Gastrocnemius medialis (tissue), 4 donors: Measurements from ENCODE around the gene LRMDA. TPM values are rescaled to one million over a fixed set of nuclear protein-coding genes. Genes with fewer than 3 reads are reported as not detected.

Source experiments
- ATAC-seq, 2 donors: fragments of 150-250 bp; one replicate each; pipeline ENCODE4 v1.9.1; 2016
- DNase-seq, 2 donors: peaks; one replicate each; pipeline ENCODE4 v3.0.0-alpha.2; 2019
- H3K27ac ChIP-seq, 4 donors: fragments of 200-600 bp; sonication (generic); 1 replicate in 1 of 4; 2 replicates in 3 of 4; pipeline ENCODE4 v1.5.1; 2016 to 2018; ENCODE audit warnings: mild to moderate bottlenecking in 2 of 4, moderate library complexity in 1 of 4
- H3K27me3 ChIP-seq, 3 donors: fragments of 200-600 bp; sonication (generic) in 2 of 3; 1 replicate in 1 of 3; 2 replicates in 2 of 3; pipeline versions ENCODE4 v1.5.1 to v1.6.0; 2016 to 2019; ENCODE audit warnings: mild to moderate bottlenecking in 1 of 3, moderate library complexity in 1 of 3
- H3K36me3 ChIP-seq, 2 donors: fragments of 200-600 bp; sonication (generic) in 1 of 2; one replicate each; pipeline ENCODE4 v1.5.1; 2017 to 2018
- H3K4me1 ChIP-seq, 2 donors: fragments of 200-600 bp; sonication (generic) in 1 of 2; one replicate each; pipeline ENCODE4 v1.5.1; 2016 to 2017; ENCODE audit warnings: mild to moderate bottlenecking in 2 of 2
- H3K4me3 ChIP-seq, 4 donors: fragments of 200-600 bp; sonication (generic) in 3 of 4; 1 replicate in 1 of 4; 2 replicates in 3 of 4; pipeline ENCODE4 v1.5.1; 2016 to 2019; ENCODE audit warnings: mild to moderate bottlenecking in 2 of 4
- H3K9me3 ChIP-seq, 3 donors: fragments of 200-600 bp; sonication (generic) in 2 of 3; 1 replicate in 1 of 3; 2 replicates in 2 of 3; pipeline ENCODE4 v1.5.1; 2016 to 2019
- POLR2A ChIP-seq, 2 donors: fragments of 450-650 bp; IDR thresholded peaks; one replicate each; pipeline ENCODE4 v1.6.1; 2017; ENCODE audit warnings: antibody characterized with exemption in 2 of 2, mild to moderate bottlenecking in 2 of 2, moderate library complexity in 2 of 2
- in situ Hi-C, 4 donors: fragments of 200-750 bp; cut with MboI; loops; one replicate each; pipeline versions ENCODE4 v1.15.0 to v1.8.0; 2017; ENCODE audit warnings: low sequenced_read_pairs in 4 of 4
- intact Hi-C: fragments of 100-400 bp; cut with DNase I; formaldehyde crosslinking; loops from one replicate; pipeline ENCODE4 v1.15.1; 2023; ENCODE audit warnings: low total_unique reads
- total RNA-seq, 4 donors: library from RNA; depleted of rRNA; stranded (reverse); fragments of >200 nt; gene quantifications; one replicate each; pipeline versions ENCODE4 v1.1.0 to v1.2.3, GENCODE V29; 2016
- TF ChIP-seq, protein P1 (sequence below), 5 experiments: fragments of 450-650 bp in 3 of 5; fragments of 200-600 bp in 2 of 5; sonication (generic) in 2 of 5; IDR thresholded peaks in 4 of 5; conservative IDR thresholded peaks in 1 of 5; 1 replicate in 4 of 5; 2 replicates in 1 of 5; pipeline ENCODE4 v1.5.1; 2016 to 2019; ENCODE audit warnings: antibody characterized with exemption in 5 of 5, mild to moderate bottlenecking in 3 of 5, moderate library complexity in 3 of 5

Gene LRMDA
- total RNA-seq, 4 donors from 2014 or later = 0.80 to 4.5 (median 1.4) TPM

GRCh38 chr10:76026176-76026771 lies 594.9 kb downstream of the LRMDA start:
- TF ChIP-seq POLR2A (IDR thresholded peaks at IDR 0.05) = no peak
- TF ChIP-seq, protein P1, sequence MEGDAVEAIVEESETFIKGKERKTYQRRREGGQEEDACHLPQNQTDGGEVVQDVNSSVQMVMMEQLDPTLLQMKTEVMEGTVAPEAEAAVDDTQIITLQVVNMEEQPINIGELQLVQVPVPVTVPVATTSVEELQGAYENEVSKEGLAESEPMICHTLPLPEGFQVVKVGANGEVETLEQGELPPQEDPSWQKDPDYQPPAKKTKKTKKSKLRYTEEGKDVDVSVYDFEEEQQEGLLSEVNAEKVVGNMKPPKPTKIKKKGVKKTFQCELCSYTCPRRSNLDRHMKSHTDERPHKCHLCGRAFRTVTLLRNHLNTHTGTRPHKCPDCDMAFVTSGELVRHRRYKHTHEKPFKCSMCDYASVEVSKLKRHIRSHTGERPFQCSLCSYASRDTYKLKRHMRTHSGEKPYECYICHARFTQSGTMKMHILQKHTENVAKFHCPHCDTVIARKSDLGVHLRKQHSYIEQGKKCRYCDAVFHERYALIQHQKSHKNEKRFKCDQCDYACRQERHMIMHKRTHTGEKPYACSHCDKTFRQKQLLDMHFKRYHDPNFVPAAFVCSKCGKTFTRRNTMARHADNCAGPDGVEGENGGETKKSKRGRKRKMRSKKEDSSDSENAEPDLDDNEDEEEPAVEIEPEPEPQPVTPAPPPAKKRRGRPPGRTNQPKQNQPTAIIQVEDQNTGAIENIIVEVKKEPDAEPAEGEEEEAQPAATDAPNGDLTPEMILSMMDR (IDR thresholded peaks at IDR 0.05 in 4 of 5, conservative IDR thresholded peaks at IDR 0.05 in 1 of 5) = no peak
- H3K27ac ChIP-seq = no peak overlapping the region
- ATAC-seq (no peak), DNase-seq (no peak)
- H3K9me3 ChIP-seq = no peaks in the 10 kb centered on the region
- intact Hi-C loops = no loop called here
- no peaks in the 10 kb centered on the region for H3K27me3 ChIP-seq
- peaks cover 0 to 5% of the 10 kb centered on the region in 2 donors for H3K4me1 ChIP-seq
- in situ Hi-C loops = loop anchor here in 1 of 4 donors (25.0 kb wide), 1 partner anchor 639 kb away; no protein-coding TSS in a partner anchor
- no peak overlapping the region for H3K4me3 ChIP-seq
- no peaks in the 10 kb centered on the region for H3K36me3 ChIP-seq

GRCh38 chr10:76026905-76027304 lies 595.5 kb downstream of the LRMDA start:
- peaks cover 0 to 6% of the 10 kb centered on the region in 2 donors for H3K4me1 ChIP-seq
- in situ Hi-C loops = loop anchor here in 1 of 4 donors (25.0 kb wide), 1 partner anchor 640 kb away; no protein-coding TSS in a partner anchor

GRCh38 chr10:76029782-76030181 lies 598.4 kb downstream of the LRMDA start:
- no peak overlapping the region for H3K4me3 ChIP-seq
- TF ChIP-seq POLR2A (IDR thresholded peaks at IDR 0.05) = no peak
- TF ChIP-seq, protein P1 (IDR thresholded peaks at IDR 0.05 in 4 of 5, conservative IDR thresholded peaks at IDR 0.05 in 1 of 5) = no peak
- intact Hi-C loops = no loop called here
- ATAC-seq (no peak), DNase-seq (no peak)
- H3K36me3 ChIP-seq = no peaks in the 10 kb centered on the region
- H3K27me3 ChIP-seq = no peaks in the 10 kb centered on the region
- no peak overlapping the region for H3K27ac ChIP-seq
- H3K4me1 ChIP-seq = peaks cover 0 to 6% of the 10 kb centered on the region in 2 donors
- no peaks in the 10 kb centered on the region for H3K9me3 ChIP-seq
- in situ Hi-C loops = loop anchor here (10.0 to 25.0 kb wide), 2 partner anchors 635 to 642 kb away; no protein-coding TSS in a partner anchor

More at GRCh38 chr10:76026905-76027304, 595.5 kb downstream of the LRMDA start:
- no peak overlapping the region for H3K4me3 ChIP-seq
- DNase-seq (no peak), ATAC-seq (no peak)
- H3K27me3 ChIP-seq = no peaks in the 10 kb centered on the region
- intact Hi-C loops = no loop called here
- H3K9me3 ChIP-seq = no peaks in the 10 kb centered on the region
- no peaks in the 10 kb centered on the region for H3K36me3 ChIP-seq
- H3K27ac ChIP-seq = no peak overlapping the region
- no peak for TF ChIP-seq POLR2A (IDR thresholded peaks at IDR 0.05)
- TF ChIP-seq, protein P1 (IDR thresholded peaks at IDR 0.05 in 4 of 5, conservative IDR thresholded peaks at IDR 0.05 in 1 of 5) = no peak

DNA sequence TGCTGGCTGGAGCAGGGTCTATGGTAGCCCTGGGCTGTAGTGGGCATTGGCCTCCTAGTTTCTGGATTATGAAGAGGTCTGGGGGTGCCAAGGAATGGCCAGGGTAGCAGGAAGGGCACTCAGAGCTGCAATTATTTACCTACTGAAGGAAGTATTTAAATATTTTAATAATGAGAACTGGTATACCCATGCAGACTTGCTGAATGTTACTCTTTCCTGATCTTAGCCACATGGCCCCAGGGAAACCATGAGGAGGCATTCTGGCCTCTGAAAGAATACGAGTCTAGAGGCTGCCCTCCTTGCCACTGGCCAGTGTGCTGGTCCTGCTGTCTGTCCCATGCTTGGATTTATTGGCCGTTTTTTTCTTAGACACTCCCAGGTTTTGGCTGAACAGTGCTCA lies 599.7 kb downstream of the LRMDA start:
- no peak overlapping the region for H3K27ac ChIP-seq
- H3K9me3 ChIP-seq = no peaks in the 10 kb centered on the region
- ATAC-seq (no peak), DNase-seq (no peak)
- intact Hi-C loops = no loop called here
- peaks cover 6 to 15% of the 10 kb centered on the region in 2 donors for H3K4me1 ChIP-seq
- H3K27me3 ChIP-seq = no peaks in the 10 kb centered on the region
- H3K4me3 ChIP-seq = no peak overlapping the region
- in situ Hi-C loops = loop anchor here (10.0 to 25.0 kb wide), 2 partner anchors 636 to 644 kb away; no protein-coding TSS in a partner anchor
- TF ChIP-seq, protein P1 (IDR thresholded peaks at IDR 0.05 in 4 of 5, conservative IDR thresholded peaks at IDR 0.05 in 1 of 5) = no peak
- TF ChIP-seq POLR2A (IDR thresholded peaks at IDR 0.05) = no peak
- no peaks in the 10 kb centered on the region for H3K36me3 ChIP-seq
